GM19455 (cell line): Measurements from ENCODE around the gene C9orf85.
A peak's percentile ranks its signal among the peaks of the same experiment; 100 is the strongest.
"Not testable (repeated sequence)": the region's sequence is repeated elsewhere in the genome, so short reads cannot be mapped to it uniquely, and the experiment has no call there.

ENCODE experiments used
- ATAC-seq: cut with Tn5 transposase; IDR thresholded peaks from one replicate; pipeline ENCODE4 v1.9.1; 2021; ENCODE audit not compliant: unreplicated experiment

The C9orf85 gene

GRCh38 chr9:71937898-71938297, 26.5 kb downstream of the C9orf85 start:
- ATAC-seq, result no peak

GRCh38 chr9:71941060-71941568, 29.7 kb downstream of the C9orf85 start:
- ATAC-seq, result no peak

GRCh38 chr9:71941998-71942567, 30.6 kb downstream of the C9orf85 start:
- no peak for ATAC-seq

- ATAC-seq, result no peak
Observed at GRCh38 chr9:71944754-71945375, 33.4 kb downstream of the C9orf85 start.

- ATAC-seq, result not testable (repeated sequence)
Observed at GRCh38 chr9:71954652-71955051, 43.2 kb downstream of the C9orf85 start.

GRCh38 chr9:71955300-71955915, 44.0 kb downstream of the C9orf85 start:
- peak; percentile 67 for ATAC-seq

GRCh38 chr9:71962328-71962727, 50.9 kb downstream of the C9orf85 start:
- ATAC-seq, result no peak

- not testable (repeated sequence) for ATAC-seq
Observed at GRCh38 chr9:71963471-71963996, 52.1 kb downstream of the C9orf85 start.

GRCh38 chr9:71965403-71965802, 54.0 kb downstream of the C9orf85 start:
- ATAC-seq, result no peak

GRCh38 chr9:71966601-71967000, 55.2 kb downstream of the C9orf85 start:
- no peak for ATAC-seq

- ATAC-seq, result no peak
Observed at GRCh38 chr9:71968541-71969090, 57.2 kb downstream of the C9orf85 start.

- ATAC-seq, result no peak
Observed at GRCh38 chr9:71975833-71976232, 64.4 kb downstream of the C9orf85 start.

- ATAC-seq, result no peak
Observed at GRCh38 chr9:71977003-71977402, 65.6 kb downstream of the C9orf85 start.

- ATAC-seq, result no peak
Observed at GRCh38 chr9:71980266-71981190, 69.1 kb downstream of the C9orf85 start.

GRCh38 chr9:71981944-71982343, 70.5 kb downstream of the C9orf85 start:
- no peak for ATAC-seq

GRCh38 chr9:71984403-71984802, 73.0 kb downstream of the C9orf85 start:
- ATAC-seq, result no peak

- no peak for ATAC-seq
Observed at GRCh38 chr9:71984831-71985281, 73.4 kb downstream of the C9orf85 start.

GRCh38 chr9:71985297-71985911, 74.0 kb downstream of the C9orf85 start:
- ATAC-seq, result no peak

- no peak for ATAC-seq
Observed at GRCh38 chr9:71986900-71987299, 75.5 kb downstream of the C9orf85 start.
